ENCODE measurements around the gene CD53.
A peak's percentile ranks its signal among the peaks of the same experiment; 100 is the strongest.

CD53 gene

GRCh38 chr1:110876748-110877341, 3.9 kb downstream of the CD53 start:
- no peak for DNase-seq

- DNase-seq: no peak
Measured at GRCh38 chr1:110877364-110877763, 4.4 kb downstream of the CD53 start.

- DNase-seq: no peak
Measured at GRCh38 chr1:110877776-110878175, 4.8 kb downstream of the CD53 start.

- no peak for DNase-seq
Measured at GRCh38 chr1:110878591-110878990, 5.6 kb downstream of the CD53 start.

- no peak for DNase-seq
Measured at GRCh38 chr1:110878993-110879392, 6.0 kb downstream of the CD53 start.

- peak; percentile 72 for DNase-seq
Measured at GRCh38 chr1:110879758-110880606, 7.0 kb downstream of the CD53 start.

- DNase-seq: peak; percentile 66
Measured at GRCh38 chr1:110880708-110881374, 7.9 kb downstream of the CD53 start.

- no peak for DNase-seq
Measured at GRCh38 chr1:110888049-110888448, 15.1 kb downstream of the CD53 start.

- no peak for DNase-seq
Measured at GRCh38 chr1:110888641-110889040, 15.7 kb downstream of the CD53 start.

GRCh38 chr1:110890474-110891196, 17.7 kb downstream of the CD53 start:
- DNase-seq: no peak

- DNase-seq: no peak
Measured at GRCh38 chr1:110893908-110894490, 21.1 kb downstream of the CD53 start.

GRCh38 chr1:110896090-110896489, 23.1 kb downstream of the CD53 start:
- no peak for DNase-seq

- DNase-seq: no peak
Measured at GRCh38 chr1:110897681-110898080, 24.7 kb downstream of the CD53 start.

GRCh38 chr1:110898734-110899457, 25.9 kb downstream of the CD53 start:
- DNase-seq: no peak

GRCh38 chr1:110899458-110899843, 26.5 kb downstream of the CD53 start:
- DNase-seq: no peak

- DNase-seq: no peak
Measured at GRCh38 chr1:110902820-110903463, 30.0 kb downstream of the CD53 start.

GRCh38 chr1:110903853-110904500, 31.0 kb downstream of the CD53 start:
- DNase-seq: no peak

GRCh38 chr1:110912784-110913183, 39.8 kb downstream of the CD53 start:
- no peak for DNase-seq

- no peak for DNase-seq
Measured at GRCh38 chr1:110914676-110915075, 41.7 kb downstream of the CD53 start.

- no peak for DNase-seq
Measured at GRCh38 chr1:110915804-110916203, 42.9 kb downstream of the CD53 start.

- DNase-seq: no peak
Measured at GRCh38 chr1:110916274-110916668, 43.3 kb downstream of the CD53 start.

Measured in stimulated activated CD4-positive, alpha-beta T cell treated with anti-CD3 and anti-CD28 coated beads, Interleukin-15, amount 100 ng/mL, for 24 hours (primary cell).